GM19438 (cell line): ENCODE results near the gene PLA2G4B.

Experiments used
- ATAC-seq: cut with Tn5 transposase; IDR thresholded peaks from one replicate; pipeline ENCODE4 v1.9.1; 2021; ENCODE audit warnings: low read depth; ENCODE audit not compliant: unreplicated experiment

PLA2G4B gene

GRCh38 chr15:41848631-41849030 is 10.0 kb downstream of the PLA2G4B start:
- no peak for ATAC-seq

- ATAC-seq = no peak
Observed at GRCh38 chr15:41849204-41849603, 10.6 kb downstream of the PLA2G4B start.

GRCh38 chr15:41849861-41850260 is 11.2 kb downstream of the PLA2G4B start:
- no peak for ATAC-seq

GRCh38 chr15:41850482-41851166 is 12.0 kb downstream of the PLA2G4B start:
- ATAC-seq = no peak

GRCh38 chr15:41851167-41851523 is 12.5 kb downstream of the PLA2G4B start:
- ATAC-seq = no peak

- ATAC-seq = no peak
Observed at GRCh38 chr15:41851755-41852370, 13.2 kb downstream of the PLA2G4B start.

- no peak for ATAC-seq
Observed at GRCh38 chr15:41852736-41853590, 14.3 kb downstream of the PLA2G4B start.

- no peak for ATAC-seq
Observed at GRCh38 chr15:41853831-41854230, 15.2 kb downstream of the PLA2G4B start.

- ATAC-seq = no peak
Observed at GRCh38 chr15:41854443-41854842, 15.8 kb downstream of the PLA2G4B start.

- ATAC-seq = no peak
Observed at GRCh38 chr15:41855261-41855961, 16.8 kb downstream of the PLA2G4B start.

- ATAC-seq = no peak
Observed at GRCh38 chr15:41856262-41856661, 17.6 kb downstream of the PLA2G4B start.

- ATAC-seq = no peak
Observed at GRCh38 chr15:41856716-41857115, 18.1 kb downstream of the PLA2G4B start.

- ATAC-seq = no peak
Observed at GRCh38 chr15:41857316-41857715, 18.7 kb downstream of the PLA2G4B start.

GRCh38 chr15:41858756-41859155 is 20.1 kb downstream of the PLA2G4B start:
- ATAC-seq = no peak

GRCh38 chr15:41860049-41860828 is 21.6 kb downstream of the PLA2G4B start:
- no peak for ATAC-seq

GRCh38 chr15:41861736-41862356 is 23.2 kb downstream of the PLA2G4B start:
- no peak for ATAC-seq

- no peak for ATAC-seq
Observed at GRCh38 chr15:41862515-41863116, 24.0 kb downstream of the PLA2G4B start.

GRCh38 chr15:41865490-41866055 is 26.9 kb downstream of the PLA2G4B start:
- no peak for ATAC-seq

- no peak for ATAC-seq
Observed at GRCh38 chr15:41866263-41866703, 27.6 kb downstream of the PLA2G4B start.
